Kidney tubule cell (primary cell): ENCODE measurements around the gene STOML1.
A peak's percentile ranks its signal among the peaks of the same experiment; 100 is the strongest.

Source experiments
- DNase-seq: peaks from one replicate; pipeline ENCODE4 v3.0.0-alpha.2; 2018; ENCODE audit warnings: low spot score

The STOML1 gene, protein sequence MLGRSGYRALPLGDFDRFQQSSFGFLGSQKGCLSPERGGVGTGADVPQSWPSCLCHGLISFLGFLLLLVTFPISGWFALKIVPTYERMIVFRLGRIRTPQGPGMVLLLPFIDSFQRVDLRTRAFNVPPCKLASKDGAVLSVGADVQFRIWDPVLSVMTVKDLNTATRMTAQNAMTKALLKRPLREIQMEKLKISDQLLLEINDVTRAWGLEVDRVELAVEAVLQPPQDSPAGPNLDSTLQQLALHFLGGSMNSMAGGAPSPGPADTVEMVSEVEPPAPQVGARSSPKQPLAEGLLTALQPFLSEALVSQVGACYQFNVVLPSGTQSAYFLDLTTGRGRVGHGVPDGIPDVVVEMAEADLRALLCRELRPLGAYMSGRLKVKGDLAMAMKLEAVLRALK

DNA sequence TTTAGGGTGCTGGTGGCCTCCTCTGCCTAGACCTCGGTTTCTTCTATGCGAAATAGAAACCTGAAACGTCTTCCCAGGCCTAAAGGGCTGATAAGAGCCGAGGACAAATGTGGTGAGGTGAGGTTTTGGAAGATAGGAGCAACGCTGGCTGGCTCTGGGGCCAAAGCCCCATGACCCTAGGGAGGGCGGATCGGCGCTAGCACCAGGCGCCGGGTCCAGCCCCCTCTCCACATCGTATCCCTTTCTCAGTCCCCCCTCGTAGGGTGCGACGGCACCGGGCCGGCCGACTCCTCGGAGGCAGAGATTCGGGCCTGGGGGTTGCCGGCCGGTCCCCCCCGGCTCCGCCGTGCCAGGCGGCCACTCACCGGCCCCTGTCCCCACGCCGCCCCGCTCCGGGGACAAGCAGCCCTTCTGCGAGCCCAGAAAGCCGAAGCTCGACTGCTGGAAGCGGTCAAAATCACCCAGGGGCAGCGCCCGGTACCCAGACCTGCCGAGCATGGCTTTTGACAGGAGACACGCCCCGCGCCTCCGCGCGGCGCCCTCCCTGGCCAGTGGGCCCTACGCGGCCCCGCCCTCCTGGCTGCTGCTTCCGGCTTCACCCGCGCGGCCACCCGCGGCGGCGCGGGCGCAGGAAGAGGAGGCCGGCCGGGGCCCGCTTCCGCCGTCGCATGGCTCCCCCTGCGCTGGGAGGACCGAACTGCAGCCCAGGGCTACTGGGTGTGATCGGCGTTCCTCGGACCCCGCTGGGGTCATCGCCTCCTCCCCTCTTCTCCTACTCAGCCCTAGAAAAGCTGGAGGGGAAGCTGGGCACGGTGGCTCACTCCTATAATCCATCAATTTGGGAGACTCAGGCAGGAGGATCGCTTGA lies at the start of gene STOML1:
Gene STOML1 (minus strand): TSS at position 570 of the 868 bp plus-strand sequence. CDS start 72 bp downstream, at position 498.
- DNase-seq: peak; percentile 96

DNA sequence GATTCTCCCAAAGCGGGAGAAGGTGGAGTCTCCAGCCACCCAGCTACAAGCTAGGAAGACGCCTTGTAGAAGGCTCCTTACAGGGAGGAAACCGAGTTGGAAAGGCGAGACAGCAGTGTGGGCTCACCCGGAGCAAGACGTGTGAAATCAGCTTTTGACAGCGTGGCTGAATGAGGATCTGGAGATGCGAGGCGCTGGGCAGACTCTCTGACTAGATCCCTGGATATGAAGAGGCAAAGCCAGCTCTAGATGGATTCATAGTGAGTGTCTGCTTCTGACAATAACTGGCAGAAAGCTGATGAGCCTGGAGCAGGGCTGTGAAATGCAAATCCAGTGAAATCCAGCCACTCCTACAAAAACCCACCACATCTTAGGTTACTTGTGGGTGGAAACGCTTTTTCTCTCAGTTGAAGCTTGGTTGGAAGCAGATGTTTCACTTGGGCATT lies 49.2 kb upstream of the STOML1 start:
- no peak for DNase-seq

DNA sequence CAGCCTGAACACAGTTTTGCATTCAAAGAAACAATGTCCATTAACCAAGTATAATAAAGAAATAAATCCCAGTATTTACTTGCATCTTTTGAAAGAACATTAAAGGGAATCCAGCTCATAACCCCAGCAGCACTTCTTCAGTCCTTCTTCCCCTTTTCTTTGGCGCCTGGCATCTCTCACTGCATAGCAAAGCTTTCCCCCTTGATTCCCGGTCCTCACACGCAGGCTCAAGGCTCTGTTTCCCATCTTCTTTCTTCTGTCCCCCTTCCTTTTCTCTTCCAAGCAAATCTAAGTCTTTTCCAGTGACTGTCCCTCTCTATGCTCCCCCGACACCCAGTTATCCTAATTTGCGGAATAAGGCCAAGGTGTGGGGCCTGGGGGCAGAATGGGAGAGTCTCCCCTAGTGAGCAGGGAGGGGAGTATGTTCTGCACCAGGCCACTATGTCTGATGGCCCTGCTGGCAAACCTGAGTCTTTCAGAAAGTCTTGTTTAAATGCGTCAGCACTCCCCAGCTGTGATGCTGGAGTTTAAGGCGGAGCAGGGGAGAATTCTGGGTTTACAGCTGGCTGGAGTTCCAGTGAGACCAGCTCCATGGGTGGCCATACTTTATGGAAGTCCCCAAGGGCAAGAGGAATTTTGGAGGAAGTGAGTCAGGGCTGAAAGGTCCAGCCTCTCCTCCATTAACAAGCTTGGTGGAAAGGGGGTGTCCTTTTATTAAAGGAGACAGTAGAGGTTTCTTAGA lies 48.2 kb upstream of the STOML1 start:
- DNase-seq: peak; percentile 75

DNA sequence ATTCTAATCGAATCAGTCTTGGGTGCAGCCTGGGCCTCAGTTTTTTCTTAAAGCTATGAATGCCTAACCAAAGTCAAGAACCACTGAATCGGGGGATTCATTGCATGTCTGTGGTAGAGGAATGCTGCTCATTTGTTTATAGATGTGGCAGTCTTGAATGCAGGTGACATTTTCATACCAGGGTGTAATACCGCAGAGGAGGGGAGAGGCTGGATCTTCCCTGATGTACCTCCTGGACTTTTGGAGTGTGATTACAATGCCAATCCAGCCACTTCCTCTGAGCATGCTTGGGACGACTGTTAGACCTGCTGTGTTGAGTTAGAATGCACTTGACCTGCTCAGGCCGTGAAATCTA lies 47.5 kb upstream of the STOML1 start:
- DNase-seq: no peak

DNA sequence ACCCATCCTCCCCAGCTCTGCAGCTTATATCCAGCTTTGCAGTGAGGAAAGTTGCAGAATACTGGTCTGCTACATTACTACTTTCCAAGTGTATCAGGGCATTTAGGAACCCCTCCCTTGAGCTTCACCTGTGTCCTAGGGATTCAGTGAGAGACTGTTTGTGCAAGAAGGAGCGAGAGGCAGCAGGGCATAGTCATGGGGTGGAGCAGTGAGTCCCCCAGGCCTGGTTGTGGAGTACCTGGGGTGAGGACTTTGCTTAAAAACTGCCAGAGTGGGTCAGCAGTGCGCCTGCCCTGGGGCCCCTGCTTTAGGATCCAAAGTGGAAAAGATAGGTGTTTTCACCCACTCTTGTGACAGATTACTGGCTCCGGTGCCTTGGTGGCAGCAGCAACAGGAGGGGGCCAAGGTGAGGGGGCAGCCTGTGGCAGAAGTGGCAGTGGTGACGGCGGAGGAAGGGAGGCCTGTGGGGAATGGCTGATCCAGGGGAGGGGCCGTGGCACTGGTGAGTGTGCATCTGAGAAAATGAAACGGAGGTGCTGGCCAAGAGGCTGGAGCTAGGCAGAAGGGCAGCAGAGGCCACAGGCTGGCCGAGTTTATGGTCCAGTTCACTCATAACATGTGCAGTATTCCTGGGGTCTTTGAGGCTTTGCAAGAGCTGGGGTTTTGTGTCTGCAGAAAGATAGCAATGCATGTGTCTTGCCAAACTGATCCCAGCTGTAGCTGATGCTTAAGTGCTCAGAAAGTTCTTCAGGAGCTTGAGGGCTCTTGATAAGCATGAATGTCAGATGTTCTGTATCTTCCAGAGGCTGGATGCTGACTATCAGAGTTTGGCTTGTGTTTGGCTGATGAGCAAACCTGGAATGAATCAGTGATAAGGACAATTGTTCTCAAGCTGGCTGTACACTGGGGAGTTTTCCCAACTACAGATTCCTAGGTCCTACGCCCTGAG lies 46.9 kb upstream of the STOML1 start:
- DNase-seq: no peak

DNA sequence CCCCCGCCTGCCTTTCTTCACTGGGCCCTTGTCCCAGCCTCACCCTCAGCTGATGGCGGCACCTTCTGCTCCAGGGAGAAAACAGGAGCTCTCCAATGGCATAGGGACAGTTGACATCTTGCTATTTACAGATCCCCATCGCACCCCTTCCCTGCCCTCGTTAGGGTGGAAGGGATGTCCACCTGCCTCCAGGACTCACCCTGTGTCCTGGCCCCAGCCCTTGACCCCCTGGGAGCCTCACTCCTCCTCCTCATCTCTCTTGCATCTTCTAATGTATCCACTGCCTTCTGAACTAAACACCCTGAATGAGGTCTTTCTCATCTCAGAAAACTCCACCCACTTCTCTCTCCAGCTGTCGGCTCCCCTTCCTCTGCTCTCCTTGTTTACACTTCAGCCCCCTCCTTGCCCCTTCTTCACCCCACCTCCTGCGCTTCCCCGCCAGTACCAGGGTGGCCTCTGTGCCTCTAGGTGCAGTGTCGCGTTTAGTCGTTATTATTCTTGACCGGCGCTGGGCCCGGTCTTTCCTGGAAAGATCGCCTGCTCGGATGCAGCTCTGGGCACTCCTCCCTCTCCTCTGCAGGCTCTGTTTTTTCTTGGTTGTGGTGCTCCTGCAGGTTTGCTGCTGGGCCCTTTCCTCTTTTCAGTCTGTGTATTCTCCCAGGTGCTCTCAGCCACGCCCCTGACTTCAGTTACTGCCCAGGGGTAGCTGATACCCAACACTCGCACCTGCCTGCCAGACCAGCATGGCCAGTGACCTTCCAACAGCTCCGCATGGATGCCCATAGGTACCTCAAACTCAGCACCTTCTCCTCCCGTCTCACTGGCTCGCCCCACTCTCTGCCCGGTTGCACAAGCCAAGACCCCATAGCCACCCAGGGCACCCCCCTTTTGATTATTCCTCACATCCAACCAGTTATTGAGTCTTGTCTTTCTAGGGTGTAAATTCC lies 45.3 kb upstream of the STOML1 start:
- no peak for DNase-seq

DNA sequence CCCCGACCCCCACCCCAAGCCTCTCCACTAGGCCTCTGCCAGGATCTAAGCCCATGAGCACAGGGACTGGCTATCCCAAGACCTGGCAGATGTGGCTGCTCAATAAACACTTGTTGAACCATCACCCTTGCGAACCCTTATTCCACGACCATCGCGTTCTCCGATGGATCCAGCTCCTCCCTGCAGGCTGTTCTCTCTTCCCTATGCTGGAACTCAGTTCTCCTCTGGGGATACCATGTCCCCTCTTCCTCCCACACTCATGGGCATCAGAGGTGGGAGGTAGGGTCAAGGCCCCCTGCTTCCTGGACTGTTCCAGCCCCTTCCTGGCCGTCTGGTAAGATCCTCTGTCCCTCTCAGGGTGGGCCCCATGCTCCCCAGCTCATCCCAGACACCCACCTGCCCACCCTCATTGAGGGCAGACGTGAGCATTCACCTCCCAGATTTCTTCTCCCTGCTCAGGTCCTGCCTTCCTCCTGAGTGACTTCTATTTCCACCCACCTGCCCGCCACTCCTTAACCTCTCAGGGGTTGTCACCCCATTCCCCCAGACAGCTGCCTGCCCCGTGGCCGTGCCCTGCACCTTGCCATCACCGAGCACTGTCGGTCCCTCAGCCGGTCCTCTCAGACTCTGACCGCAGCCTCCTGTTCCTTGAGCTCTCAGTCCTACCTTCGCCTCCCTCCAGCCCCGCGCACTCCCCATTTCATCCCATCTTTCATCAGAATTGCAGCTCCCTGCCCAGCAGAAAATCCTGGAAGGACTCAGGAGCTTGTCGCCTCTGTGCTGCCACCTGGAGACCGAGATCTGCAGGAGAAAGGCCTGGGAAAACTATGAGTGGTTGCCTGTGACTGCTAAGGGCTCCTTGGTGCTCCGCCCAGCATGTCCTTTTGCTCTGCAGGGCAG lies 44.4 kb upstream of the STOML1 start:
- DNase-seq: peak; percentile 47

DNA sequence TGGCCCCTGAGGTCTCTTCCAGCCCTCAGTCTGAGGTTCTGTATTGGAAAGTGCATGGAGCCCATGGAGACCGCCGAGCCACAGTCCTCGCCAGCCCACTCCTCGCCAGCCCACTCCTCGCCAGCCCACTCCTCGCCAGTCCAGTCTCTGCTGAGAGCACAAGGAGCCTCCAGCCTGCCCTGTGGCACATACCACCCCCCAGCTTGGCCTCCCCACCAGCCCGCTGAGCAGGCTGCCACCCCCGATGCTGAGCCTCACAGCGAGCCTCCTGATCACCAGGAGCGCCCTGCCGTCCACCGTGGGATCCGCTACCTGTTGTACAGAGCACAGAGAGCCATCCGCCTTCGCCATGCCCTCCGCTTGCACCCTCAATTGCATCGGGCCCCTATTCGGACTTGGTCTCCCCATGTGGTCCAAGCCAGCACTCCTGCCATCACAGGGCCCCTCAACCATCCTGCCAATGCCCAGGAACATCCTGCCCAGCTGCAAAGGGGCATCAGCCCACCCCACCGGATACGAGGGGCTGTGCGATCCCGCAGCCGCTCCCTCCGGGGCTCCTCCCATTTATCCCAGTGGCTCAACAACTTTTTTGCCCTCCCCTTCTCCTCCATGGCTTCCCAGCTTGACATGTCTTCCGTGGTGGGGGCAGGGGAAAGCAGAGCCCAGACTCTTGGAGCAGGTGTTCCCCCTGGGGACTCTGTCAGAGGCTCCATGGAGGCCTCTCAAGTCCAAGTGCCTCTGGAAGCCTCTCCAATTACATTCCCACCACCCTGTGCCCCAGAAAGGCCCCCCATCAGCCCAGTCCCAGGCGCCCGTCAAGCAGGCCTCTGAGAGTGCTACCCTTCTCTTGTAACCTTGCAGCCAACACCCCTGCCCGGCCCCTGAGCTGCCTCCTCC lies 43.3 kb upstream of the STOML1 start:
- DNase-seq: no peak

DNA sequence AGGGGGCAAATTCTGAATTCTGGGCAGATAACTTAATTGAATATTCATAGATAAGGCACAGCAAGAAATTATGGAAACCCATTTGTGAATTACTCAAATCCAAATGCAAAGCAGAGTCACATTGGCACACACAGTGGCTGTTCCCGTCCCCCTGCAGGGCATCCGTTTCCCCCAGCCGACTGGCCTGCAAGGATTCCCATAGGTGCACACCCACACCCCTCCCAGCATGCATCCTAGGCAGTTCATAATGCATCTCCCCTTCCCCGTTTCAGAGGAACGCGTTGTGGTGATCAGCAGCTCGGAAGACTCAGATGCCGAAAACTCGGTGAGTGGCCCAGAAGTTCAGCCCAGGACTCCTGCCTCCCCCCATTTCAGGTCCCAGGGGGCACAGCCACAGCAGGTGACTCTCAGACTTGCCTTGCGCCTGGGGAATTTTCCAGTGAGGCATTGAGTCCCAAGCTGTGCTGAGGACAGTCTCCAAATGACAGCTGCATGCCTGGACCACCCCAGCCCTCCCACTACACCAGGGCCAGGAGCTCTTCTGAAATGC lies 42.2 kb upstream of the STOML1 start:
- DNase-seq: no peak

DNA sequence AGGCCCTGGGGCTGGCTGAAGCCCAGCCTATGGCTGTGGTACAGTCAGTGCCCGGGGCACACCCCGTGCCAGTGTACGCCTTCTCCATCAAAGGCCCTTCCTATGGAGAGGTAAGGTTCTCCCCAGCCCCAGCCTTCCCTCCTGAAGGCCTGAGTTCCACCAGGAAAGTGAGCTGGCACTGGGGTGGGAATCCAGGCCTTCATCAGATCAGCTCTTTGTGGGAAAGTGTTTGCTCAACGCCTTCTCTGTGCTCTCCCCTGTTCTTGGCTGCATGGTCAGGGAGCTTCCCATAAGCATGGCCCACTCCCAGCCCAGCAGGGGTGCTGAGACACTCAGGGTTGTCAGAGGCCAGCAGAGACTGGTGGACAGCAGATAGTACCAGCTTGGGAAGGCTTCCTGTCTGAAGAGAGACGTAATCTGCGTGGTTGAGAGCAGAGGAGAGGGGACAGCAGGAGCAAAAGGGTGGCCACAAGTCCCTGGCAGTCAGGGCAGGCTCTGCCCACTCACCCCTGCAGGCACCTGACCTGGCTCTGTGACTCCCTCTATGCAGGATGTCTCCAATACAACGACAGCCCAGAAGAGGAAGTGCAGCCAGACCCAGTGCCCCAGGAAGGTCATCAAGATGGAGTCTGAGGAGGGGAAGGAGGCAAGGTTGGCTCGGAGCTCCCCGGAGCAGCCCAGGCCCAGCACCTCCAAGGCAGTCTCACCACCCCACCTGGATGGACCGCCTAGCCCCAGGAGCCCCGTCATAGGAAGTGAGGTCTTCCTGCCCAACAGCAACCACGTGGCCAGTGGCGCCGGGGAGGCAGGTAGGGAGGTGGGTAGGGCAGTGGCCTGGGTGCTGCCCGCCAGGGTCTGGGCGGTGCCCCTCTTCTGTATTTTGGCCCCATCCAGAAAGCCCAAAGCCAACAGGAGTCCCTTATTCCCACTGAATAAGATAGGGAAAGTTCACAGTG lies 40.8 kb upstream of the STOML1 start:
- no peak for DNase-seq

DNA sequence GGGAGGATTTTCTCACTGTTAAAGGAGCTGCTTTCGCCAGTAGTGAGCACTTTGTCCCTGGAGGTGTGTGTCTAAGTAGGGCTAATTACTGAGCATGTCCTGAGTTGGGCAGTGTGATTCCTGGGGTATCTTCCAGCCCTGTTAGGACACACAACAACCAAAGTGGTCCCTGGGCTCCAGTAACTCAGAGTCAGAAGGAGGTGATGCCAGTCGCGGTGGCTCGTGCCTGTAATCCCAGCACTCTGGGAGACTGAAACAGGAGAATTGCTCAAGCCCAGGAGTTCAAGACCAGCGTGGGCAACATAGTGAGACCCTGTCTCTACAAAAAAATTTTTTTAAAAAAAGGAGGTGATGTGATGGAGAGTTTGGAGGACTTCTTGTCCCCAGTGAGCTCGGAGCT lies 40.0 kb upstream of the STOML1 start:
- DNase-seq: no peak

DNA sequence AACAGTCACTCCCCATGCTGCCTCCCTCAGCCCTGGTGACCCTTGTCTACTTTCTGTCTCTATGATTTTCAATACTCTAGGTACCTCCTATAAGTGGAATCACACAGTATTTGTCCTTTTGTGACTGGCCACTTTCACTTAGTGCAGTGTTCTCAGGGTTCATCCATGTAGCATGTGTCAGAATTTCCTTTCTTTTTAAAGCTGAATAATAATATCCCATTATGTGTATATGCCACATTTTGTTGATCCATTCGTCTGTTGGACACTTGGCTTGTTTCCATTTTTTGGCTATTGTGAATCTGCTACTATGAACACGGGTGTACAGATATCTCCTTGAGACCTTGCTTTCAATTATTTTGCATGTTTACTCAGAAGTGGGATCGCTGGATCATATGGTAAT lies 36.6 kb upstream of the STOML1 start:
- no peak for DNase-seq

DNA sequence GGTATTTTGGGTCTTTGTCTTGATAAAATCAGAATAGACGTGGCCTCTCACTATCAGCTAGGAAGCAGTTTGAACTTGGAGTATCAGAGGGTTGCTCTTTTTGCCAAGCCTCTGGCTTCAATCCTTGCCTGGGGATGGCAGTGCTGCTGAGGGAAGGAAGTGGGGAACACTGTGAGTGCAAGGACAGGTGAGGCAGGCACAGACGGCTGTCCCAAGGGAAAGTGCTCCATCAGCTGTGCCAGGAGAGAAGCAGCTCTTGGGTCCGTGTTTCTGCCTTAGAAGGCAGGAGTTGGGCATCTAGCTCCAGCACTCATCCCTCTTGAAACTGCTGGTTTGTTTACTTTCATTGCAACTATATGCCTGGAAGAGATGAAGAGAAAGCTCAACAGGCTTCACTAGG lies 35.6 kb upstream of the STOML1 start:
- no peak for DNase-seq

DNA sequence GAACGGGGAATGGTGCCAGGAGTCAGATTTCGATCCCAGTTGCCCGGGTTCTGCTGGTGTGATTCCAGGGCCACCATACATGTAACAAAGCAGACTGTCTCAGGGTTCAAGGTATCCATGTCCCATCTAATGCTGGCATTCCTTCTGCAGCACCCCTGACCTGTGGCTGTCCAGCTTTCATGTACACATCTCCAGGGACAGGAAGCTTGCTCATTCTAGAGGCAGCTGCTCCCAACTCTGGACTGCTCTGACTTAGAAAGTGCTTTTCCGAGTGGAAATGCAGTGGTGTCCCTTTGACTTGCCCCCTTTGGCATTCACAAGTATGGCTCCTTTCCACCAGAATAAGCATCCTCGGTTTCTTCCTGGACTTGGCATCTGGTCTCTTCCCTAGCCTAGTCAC lies 33.3 kb upstream of the STOML1 start:
- DNase-seq: no peak

DNA sequence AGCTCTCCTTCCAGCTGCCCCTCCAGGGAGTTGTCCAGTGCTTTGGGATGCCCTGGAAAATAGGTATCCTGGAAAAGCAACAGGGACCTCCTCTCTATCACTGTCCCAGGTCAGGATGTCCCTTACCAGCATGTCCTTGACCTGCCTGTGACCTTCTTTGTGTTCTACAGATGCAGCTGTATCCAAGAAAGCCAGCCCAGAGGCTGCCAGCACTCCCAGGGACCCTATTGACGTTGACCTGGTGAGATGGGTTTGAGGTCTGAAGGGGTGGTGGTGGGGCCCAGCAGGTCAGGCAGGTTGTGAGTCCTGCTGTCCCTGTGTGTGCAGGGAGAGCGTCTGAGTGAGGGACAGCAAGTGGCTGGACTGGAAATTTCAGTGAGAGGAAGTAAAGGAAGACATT lies 32.6 kb upstream of the STOML1 start:
- no peak for DNase-seq

DNA sequence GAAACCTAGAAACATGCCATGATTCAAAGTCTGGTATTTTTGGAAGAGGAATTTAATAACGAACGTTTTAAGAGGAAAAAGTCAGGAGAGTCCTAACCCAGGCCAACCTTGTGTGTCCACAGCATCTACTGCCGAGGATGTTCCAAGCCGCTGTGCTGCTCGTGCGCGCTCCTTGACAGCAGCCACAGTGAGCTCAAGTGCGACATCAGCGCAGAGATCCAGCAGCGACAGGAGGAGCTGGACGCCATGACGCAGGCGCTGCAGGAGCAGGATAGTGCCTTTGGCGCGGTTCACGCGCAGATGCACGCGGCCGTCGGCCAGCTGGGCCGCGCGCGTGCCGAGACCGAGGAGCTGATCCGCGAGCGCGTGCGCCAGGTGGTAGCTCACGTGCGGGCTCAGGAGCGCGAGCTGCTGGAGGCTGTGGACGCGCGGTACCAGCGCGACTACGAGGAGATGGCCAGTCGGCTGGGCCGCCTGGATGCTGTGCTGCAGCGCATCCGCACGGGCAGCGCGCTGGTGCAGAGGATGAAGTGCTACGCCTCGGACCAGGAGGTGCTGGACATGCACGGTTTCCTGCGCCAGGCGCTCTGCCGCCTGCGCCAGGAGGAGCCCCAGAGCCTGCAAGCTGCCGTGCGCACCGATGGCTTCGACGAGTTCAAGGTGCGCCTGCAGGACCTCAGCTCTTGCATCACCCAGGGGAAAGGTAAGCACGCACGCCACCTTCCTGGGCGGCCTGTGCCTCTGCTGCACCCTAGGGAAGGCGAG lies 30.8 kb upstream of the STOML1 start:
- DNase-seq: no peak
